GM12878 (cell line): Measurements from ENCODE around the gene PDF. TPM values are rescaled to one million over a fixed set of nuclear protein-coding genes. Genes with fewer than 3 reads are reported as not detected.
A peak's percentile ranks its signal among the peaks of the same experiment; 100 is the strongest.

Source experiments
- ATAC-seq: fragments of 200-7000 bp; cut with Tn5 transposase; 3 replicates; pipeline ENCODE4 v1.9.1; 2020; ENCODE audit warnings: mild to moderate bottlenecking, moderate library complexity
- BruUV-seq: library from RNA; stranded (reverse); fragments of 400-500 nt; replicated peaks from 2 replicates; lab custom pipeline; 2021; lab: Mats Ljungman, UMichigan
- CTCF ChIA-PET: fragments of 300-600 bp; sonication (Branson Sonifier 250); formaldehyde crosslinking; extraction: SDS; loops from one replicate; lab custom pipeline; 2021; ENCODE audit warnings: inconsistent platforms; lab: Yijun Ruan, JAX
- POLR2A ChIA-PET: fragments of 350-600 bp; formaldehyde crosslinking; extraction: SDS; loops from one replicate; lab custom pipeline; 2021; ENCODE audit warnings: inconsistent platforms; lab: Charles Lee
- RAD21 ChIA-PET: fragments of 300-600 bp; sonication (Branson Sonifier 250); formaldehyde crosslinking; loops from one replicate; lab custom pipeline; 2023; ENCODE audit warnings: antibody characterized with exemption; ENCODE audit not compliant: unreplicated experiment; lab: Charles Lee
- SMC1A ChIA-PET: fragments of 300-600 bp; sonication (Branson Sonifier 250); formaldehyde crosslinking; loops from one replicate; lab custom pipeline; 2023; ENCODE audit not compliant: unreplicated experiment, uncharacterized antibody; lab: Charles Lee
- DNase-seq: peaks from one replicate; pipeline ENCODE4 v3.0.0-alpha.2; 2011; ENCODE audit warnings: low read depth, low spot score
- FAIRE-seq: peaks from 3 replicates; lab custom pipeline; 2011; peaks lifted over from hg19 to GRCh38; lab: Jason Lieb, UNC
- H2AFZ ChIP-seq: 2 replicates; pipeline ENCODE4 v1.6.0; 2011; ENCODE audit warnings: low read depth, low read length, control low read depth; ENCODE audit not compliant: control insufficient read depth
- H3K27ac ChIP-seq: 2 replicates; pipeline ENCODE4 v1.5.1; 2011; ENCODE audit warnings: control low read depth; ENCODE audit not compliant: control insufficient read depth, insufficient read depth
- H3K27me3 ChIP-seq, 2 experiments: replicated peaks in 1 of 2; 2 replicates each; pipeline versions ENCODE4 v1.6.0 to v1.6.1; 2011; ENCODE audit warnings: low read length in 1 of 2; ENCODE audit not compliant: control insufficient read depth in 2 of 2, insufficient read depth in 2 of 2
- H3K36me3 ChIP-seq, 2 experiments: 2 replicates each; pipeline ENCODE4 v1.5.1; 2011; ENCODE audit warnings: low read length in 1 of 2; ENCODE audit not compliant: control insufficient read depth in 2 of 2, insufficient read depth in 2 of 2
- H3K4me1 ChIP-seq: 2 replicates; pipeline ENCODE4 v1.6.1; 2011; ENCODE audit warnings: mild to moderate bottlenecking, low read length, moderate library complexity, mixed read lengths; ENCODE audit not compliant: control insufficient read depth, insufficient read depth
- H3K4me2 ChIP-seq: 2 replicates; pipeline ENCODE4 v1.6.0; 2011; ENCODE audit warnings: control low read depth; ENCODE audit not compliant: control insufficient read depth, insufficient read depth
- H3K4me3 ChIP-seq: fragments of 200-600 bp; sonication (generic); 2 replicates; pipeline ENCODE4 v1.5.1; 2016
- H3K79me2 ChIP-seq: 2 replicates; pipeline ENCODE4 v1.6.0; 2011; ENCODE audit warnings: low read length; ENCODE audit not compliant: control insufficient read depth, insufficient read depth
- H3K9ac ChIP-seq: 2 replicates; pipeline ENCODE4 v1.8.0; 2011; ENCODE audit warnings: low read length, control low read depth, mixed read lengths; ENCODE audit not compliant: control insufficient read depth, insufficient read depth
- H3K9me3 ChIP-seq: replicated peaks from 3 replicates; pipeline ENCODE4 v1.5.1; 2011; ENCODE audit warnings: mild to moderate bottlenecking, low read length; ENCODE audit not compliant: control insufficient read depth, insufficient read depth
- H4K20me1 ChIP-seq: 2 replicates; pipeline ENCODE4 v1.6.0; 2011; ENCODE audit not compliant: control insufficient read depth, insufficient read depth
- CEBPZ ChIP-seq: fragments of 150-350 bp; IDR thresholded peaks from 2 replicates; pipeline ENCODE4 v1.6.1; 2016; ENCODE audit warnings: low read depth, low read length
- IRF4 ChIP-seq: IDR thresholded peaks from 2 replicates; pipeline ENCODE4 v1.6.1; 2011; ENCODE audit warnings: low read depth, low read length
- SMARCA5 ChIP-seq: fragments of 450-650 bp; IDR thresholded peaks from 2 replicates; pipeline ENCODE4 v1.6.1; 2017; ENCODE audit warnings: mild to moderate bottlenecking
- ZBTB11 ChIP-seq: fragments of 450-650 bp; formaldehyde crosslinking; IDR thresholded peaks from 2 replicates; pipeline ENCODE4 v1.5.0; 2022; ENCODE audit warnings: mild to moderate bottlenecking, missing genetic modification characterization
- WGBS: methylation state at CpG from one replicate; pipeline ENCODE4 v1.1.6; 2016; ENCODE audit warnings: low lambda C conversion rate; ENCODE audit not compliant: insufficient replicate concordance, insufficient coverage; ENCODE audit errors: missing lambda C conversion rate; 5-methylcytosine and 5-hydroxymethylcytosine counted together
- in situ Hi-C: fragments of 300-500 bp; cut with MboI; formaldehyde crosslinking; loops from 9 replicates; pipeline ENCODE4 v1.14.3; 2018; ENCODE audit warnings: mixed read lengths
- intact Hi-C: fragments of 100-400 bp; cut with micrococcal nuclease; formaldehyde crosslinking; loops from one replicate; pipeline ENCODE4 v1.14.2; 2022; ENCODE audit not compliant: unreplicated experiment
- polyA plus RNA-seq, 11 experiments: library from polyadenylated mRNA; depleted of rRNA in 4 of 11; unstranded in 6 of 11; stranded (reverse) in 5 of 11; fragments of >200 nt; fragmentation: Nextera tagmentation in 4 of 11; fragmentation: Illumina TruSeq in 1 of 11; extraction: Ambion mirVana in 4 of 11; extraction: Trizol in 1 of 11; gene quantifications; 1 replicate in 1 of 11; 2 replicates in 10 of 11; pipeline versions ENCODE4 v1.2.1 to v1.2.3, GENCODE V29; 2011 to 2016; ENCODE audit warnings: inconsistent platforms in 2 of 11, missing spikeins in 2 of 11, low read depth in 1 of 11
- total RNA-seq, 4 experiments: library from RNA; depleted of rRNA in 3 of 4; stranded (reverse); fragments of >200 nt in 3 of 4; fragmentation: Illumina TruSeq in 1 of 4; extraction: Trizol in 1 of 4; gene quantifications; 2 replicates each; pipeline versions ENCODE4 v1.2.1 to v1.2.3, GENCODE V29; 2013 to 2021

The PDF gene
- total and polyA plus RNA-seq, 10 of the 15 experiments (the other 5 are each of a cell fraction or from before 2014, with no cell fraction given): 0.13 to 44.1 (median 16.7) TPM

GRCh38 chr16:69327585-69328310, 2.6 kb downstream of the PDF start:
- Histone ChIP-seq H3K9ac (no peak overlapping the region), H3K9me3 (no peaks in the 10 kb centered on the region), H3K27ac (peak overlapping the region; percentile 52; the same call in 1 of the 2 replicates), H2AFZ (no peak overlapping the region), H3K4me3 (peak overlapping the region; percentile 89), H3K79me2 (peaks cover 62% of the 10 kb centered on the region), H3K27me3 (no peaks in the 10 kb centered on the region), H3K36me3 (peaks cover 17 to 33% of the 10 kb centered on the region in 2 experiments), H4K20me1 (peaks cover 8% of the 10 kb centered on the region; the same call in 1 of the 2 replicates), H3K4me2 (peak overlapping the region; percentile 74), H3K4me1 (peaks cover 10% of the 10 kb centered on the region)
- TF ChIP-seq CEBPZ (no peak), SMARCA5 (no peak), ZBTB11 (CRISPR knock-in tag) (no peak), IRF4 (no peak)
- DNase-seq (no peak), FAIRE-seq (no peak), ATAC-seq (no peak)
- no TSS peak for BruUV-seq
- in situ Hi-C loops: no loop called here
- ChIA-PET CTCF (interaction anchor here (1.1 to 2.3 kb wide), 5 partner anchors 12 to 68 kb away, joined by 3 to 9 read pairs (median 5); partner anchors contain the start of genes COG8 and NIP7), POLR2A (interaction anchor here (0.5 to 6.6 kb wide), 6 partner anchors 12 to 1968 kb away, joined by 3 to 42 read pairs (median 4); partner anchors contain the start of genes COG8 and NIP7), RAD21 (interaction anchor here (1.0 kb wide), 1 partner anchor 16 kb away, joined by 4 read pairs; the partner anchor contains the start of gene VPS4A), SMC1A (interaction anchor here (1.1 to 1.9 kb wide), 2 partner anchors 10 to 22 kb away, joined by 3 to 4 read pairs; no protein-coding TSS in a partner anchor)
- intact Hi-C loops: no loop called here
- WGBS: 73% methylated on average over 14 of the region's 14 CpGs
